ENCODE measurements around the gene TMSB10. TPM values are rescaled to one million over a fixed set of nuclear protein-coding genes. Genes with fewer than 3 reads are reported as not detected.

TMSB10 gene
- total and polyA plus RNA-seq, 2 of the 13 experiments (the other 11 are each of a cell fraction or from before 2014, with no cell fraction given): 665 to 708 TPM

- Histone ChIP-seq H3K9ac (ENCODE audit: insufficient read depth, low read depth, low read length) (no peak overlapping the region), H3K27ac (ENCODE audit: extremely low read length, insufficient read depth, low read length) (no peak overlapping the region), H3K9me3 (ENCODE audit: low read length) (peaks cover 5% of the 10 kb centered on the region; the same call in 1 of the 2 replicates), H3K36me3 (replicated peaks in 1 of 2; ENCODE audit: control insufficient read depth in 1 of 2, insufficient read depth in 2 of 2, low read length in 2 of 2) (no peaks in the 10 kb centered on the region), H2AFZ (ENCODE audit: low read length) (no peak overlapping the region), H4K20me1 (ENCODE audit: insufficient read depth, low read length) (no peaks in the 10 kb centered on the region), H3K27me3 (ENCODE audit: control insufficient read depth in 1 of 2, insufficient read depth in 2 of 2, low read length in 2 of 2) (no peaks in the 10 kb centered on the region; a peak in 1 of 5 replicates), H3K79me2 (ENCODE audit: insufficient read depth, low read length) (peaks cover 4% of the 10 kb centered on the region), H3K4me3 (replicated peaks in 1 of 3; ENCODE audit: insufficient read depth in 1 of 3, low read depth in 2 of 3, low read length in 3 of 3) (no peak overlapping the region), H3K4me2 (ENCODE audit: low read depth, low read length) (no peak overlapping the region), H3K4me1 (ENCODE audit: insufficient read depth, low read length) (peaks cover 23% of the 10 kb centered on the region)
- no peak for DNase-seq (ENCODE audit: low spot score)
- POLR2A ChIA-PET: no interaction called here
- in situ Hi-C loops (cut with HindIII; ENCODE audit: extremely low pct_ligation_motif_present, low pct_unique_long_range_greater_than_20kb): no loop called here
- BruUV-seq (replicated peaks): no TSS peak
- TF ChIP-seq NCOA1 (CRISPR knock-in tag; IDR thresholded peaks at IDR 0.05) (no peak), ZBTB43 (CRISPR knock-in tag; conservative IDR thresholded peaks at IDR 0.05) (no peak), IRX3 (CRISPR knock-in tag; IDR thresholded peaks at IDR 0.05; ENCODE audit: borderline replicate concordance, low read depth) (no peak), ZNF263 (CRISPR knock-in tag; IDR thresholded peaks at IDR 0.05) (no peak), RCOR2 (CRISPR knock-in tag; IDR thresholded peaks at IDR 0.05) (no peak), KAT8 (CRISPR knock-in tag; IDR thresholded peaks at IDR 0.05) (no peak), ZNF354B (CRISPR knock-in tag; IDR thresholded peaks at IDR 0.05) (no peak), GFI1 (CRISPR knock-in tag; IDR thresholded peaks at IDR 0.05; ENCODE audit: borderline replicate concordance) (no peak), ZBTB25 (CRISPR knock-in tag; IDR thresholded peaks at IDR 0.05) (no peak), ZBTB42 (CRISPR knock-in tag; IDR thresholded peaks at IDR 0.05) (no peak), ZNF567 (CRISPR knock-in tag; IDR thresholded peaks at IDR 0.05; ENCODE audit: borderline replicate concordance) (no peak), FUBP1 (CRISPR knock-in tag; IDR thresholded peaks at IDR 0.05; ENCODE audit: borderline replicate concordance) (no peak), U2AF2 (IDR thresholded peaks at IDR 0.05; ENCODE audit: low read depth, low read length) (no peak), ZNF12 (CRISPR knock-in tag; IDR thresholded peaks at IDR 0.05) (peak; percentile 85; the same call in 1 of the 2 replicates), HOXA7 (CRISPR knock-in tag; IDR thresholded peaks at IDR 0.05) (no peak), IRF1 (CRISPR knock-in tag; IDR thresholded peaks at IDR 0.05; ENCODE audit: low read depth) (no peak), RBAK (CRISPR knock-in tag; IDR thresholded peaks at IDR 0.05) (peak; percentile 62; the same call in 1 of the 2 replicates)
- no peak for ATAC-seq
- WGBS (ENCODE audit: low lambda C conversion rate): 80% methylated on average over 5 of the region's 5 CpGs
- CTCF ChIA-PET (ENCODE audit: low intra/inter-chr PET ratio, low total read pairs): no interaction called here
- FAIRE-seq: no peak
- intact Hi-C loops (cut with micrococcal nuclease; ENCODE audit: unreplicated experiment): no loop called here
These were observed 5.8 kb downstream of the TMSB10 start for GRCh38 chr2:84911135-84911678.

Data from HepG2 (cell line).